HL-60 (cell line): ENCODE results near the gene TUBGCP2.
A peak's percentile ranks its signal among the peaks of the same experiment; 100 is the strongest.

Experiments used
- DNase-seq, 2 experiments: peaks; one replicate each; pipeline ENCODE4 v3.0.0-alpha.2; 2010 to 2020; ENCODE audit warnings: low read depth in 1 of 2, low spot score in 1 of 2
- H3K27ac ChIP-seq: fragments of 250-450 bp; sonication (Bioruptor Pico); replicated peaks from 2 replicates; pipeline ENCODE4 v1.5.1; 2020; ENCODE audit warnings: mild to moderate bottlenecking, moderate library complexity
- H3K27me3 ChIP-seq: fragments of 250-450 bp; sonication (Bioruptor Pico); 2 replicates; pipeline ENCODE4 v1.5.1; 2021; ENCODE audit warnings: mild to moderate bottlenecking, moderate library complexity; ENCODE audit not compliant: insufficient read depth, poor library complexity, severe bottlenecking
- H3K4me3 ChIP-seq: replicated peaks from 2 replicates; pipeline ENCODE4 v1.5.1; 2011; ENCODE audit warnings: mild to moderate bottlenecking, control low read depth, low read length; ENCODE audit not compliant: insufficient read depth
- CTCF ChIP-seq: IDR thresholded peaks from one replicate; pipeline ENCODE4 v1.5.1; 2011; ENCODE audit warnings: low read length, control low read depth, inconsistent platforms; ENCODE audit not compliant: insufficient read depth
- GABPA ChIP-seq: IDR thresholded peaks from 2 replicates; pipeline ENCODE4 v1.6.1; 2012; ENCODE audit warnings: low read depth
- POLR2AphosphoS5 ChIP-seq: IDR thresholded peaks from 2 replicates; pipeline ENCODE4 v1.6.1; 2012; ENCODE audit warnings: low read depth
- REST ChIP-seq: IDR thresholded peaks from 2 replicates; pipeline ENCODE4 v1.6.1; 2012; ENCODE audit warnings: low read depth; ENCODE audit not compliant: insufficient replicate concordance
- SPI1 ChIP-seq: IDR thresholded peaks from 2 replicates; pipeline ENCODE4 v1.6.1; 2012; ENCODE audit warnings: low read depth, mild to moderate bottlenecking, borderline replicate concordance

Gene TUBGCP2

GRCh38 chr10:133312769-133313145, 4.1 kb upstream of the TUBGCP2 start:
- H3K27me3 ChIP-seq = no peaks in the 10 kb centered on the region
- H3K27ac ChIP-seq = no peak overlapping the region
- no peak for DNase-seq
- no peak overlapping the region for H3K4me3 ChIP-seq
- no peak for TF ChIP-seq GABPA
- TF ChIP-seq POLR2AphosphoS5 = 0 out of 2 replicates have a peak, but pooled peaks have one; percentile 2

- no peak for TF ChIP-seq REST
- no peak for TF ChIP-seq GABPA
- TF ChIP-seq CTCF = no peak
- TF ChIP-seq SPI1 = no peak
- no peak for TF ChIP-seq POLR2AphosphoS5
- H3K27me3 ChIP-seq = no peaks in the 10 kb centered on the region
- no peak overlapping the region for H3K4me3 ChIP-seq
- no peak overlapping the region for H3K27ac ChIP-seq
- no peak for DNase-seq
Measured at GRCh38 chr10:133312016-133312768, 3.5 kb upstream of the TUBGCP2 start.

GRCh38 chr10:133311570-133311969, 2.9 kb upstream of the TUBGCP2 start:
- Histone ChIP-seq H3K4me3 (no peak overlapping the region), H3K27ac (no peak overlapping the region), H3K27me3 (no peaks in the 10 kb centered on the region)
- DNase-seq = no peak
- TF ChIP-seq GABPA (no peak), SPI1 (no peak), REST (no peak), CTCF (no peak), POLR2AphosphoS5 (no peak)

- Histone ChIP-seq H3K27ac (no peak overlapping the region), H3K27me3 (no peaks in the 10 kb centered on the region), H3K4me3 (no peak overlapping the region)
- DNase-seq = no peak
- TF ChIP-seq REST (no peak), SPI1 (no peak), POLR2AphosphoS5 (no peak), GABPA (no peak), CTCF (no peak)
Measured at GRCh38 chr10:133310789-133311188, 2.1 kb upstream of the TUBGCP2 start.
